HG03460 (cell line): ENCODE measurements around the gene EIF3F.
"Not testable (repeated sequence)": the region's sequence is repeated elsewhere in the genome, so short reads cannot be mapped to it uniquely, and the experiment has no call there.

Experiments used
- ATAC-seq: cut with Tn5 transposase; IDR thresholded peaks from one replicate; pipeline ENCODE4 v1.9.1; 2021; ENCODE audit not compliant: unreplicated experiment

Gene EIF3F

DNA sequence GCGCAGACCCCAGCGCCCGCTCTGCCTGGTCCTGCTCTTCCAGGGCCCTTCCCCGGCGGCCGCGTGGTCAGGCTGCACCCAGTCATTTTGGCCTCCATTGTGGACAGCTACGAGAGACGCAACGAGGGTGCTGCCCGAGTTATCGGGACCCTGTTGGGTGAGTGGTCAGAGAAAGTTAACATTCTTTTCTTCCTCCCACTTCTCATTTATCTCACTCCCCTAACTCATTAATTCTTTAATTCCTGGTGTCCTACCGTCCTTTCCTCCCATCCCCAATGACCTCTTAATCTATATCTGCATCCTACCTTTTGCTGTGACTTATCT, 385 bp downstream of the EIF3F start:
- not testable (repeated sequence) for ATAC-seq

GRCh38 chr11:7994581-7995278, 7.6 kb downstream of the EIF3F start:
- no peak for ATAC-seq

GRCh38 chr11:7999795-8000194, 12.7 kb downstream of the EIF3F start:
- ATAC-seq: no peak

- ATAC-seq: no peak
Observed at GRCh38 chr11:8000390-8000789, 13.3 kb downstream of the EIF3F start.

DNA sequence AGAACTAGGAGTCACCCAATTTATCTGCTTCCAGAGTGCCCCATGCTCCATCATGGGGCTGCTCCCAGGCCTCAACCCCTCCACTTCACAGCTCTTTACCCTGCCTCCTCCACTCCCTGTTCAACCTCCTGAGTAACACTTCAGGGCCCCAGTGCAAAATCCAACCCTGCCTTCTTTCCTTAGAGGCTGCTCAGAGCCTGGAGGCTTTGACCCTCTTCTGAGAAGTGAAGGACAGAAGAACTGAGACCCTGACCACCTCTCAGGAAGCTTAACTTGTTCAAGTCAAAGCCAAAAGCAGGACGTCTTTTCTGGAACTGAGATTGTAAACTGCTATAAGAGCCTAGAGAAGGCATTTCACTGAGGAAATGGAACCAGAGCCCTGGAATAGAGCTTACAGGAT, 15.5 kb downstream of the EIF3F start:
- no peak for ATAC-seq

- no peak for ATAC-seq
Observed at GRCh38 chr11:8003187-8003586, 16.1 kb downstream of the EIF3F start.

DNA sequence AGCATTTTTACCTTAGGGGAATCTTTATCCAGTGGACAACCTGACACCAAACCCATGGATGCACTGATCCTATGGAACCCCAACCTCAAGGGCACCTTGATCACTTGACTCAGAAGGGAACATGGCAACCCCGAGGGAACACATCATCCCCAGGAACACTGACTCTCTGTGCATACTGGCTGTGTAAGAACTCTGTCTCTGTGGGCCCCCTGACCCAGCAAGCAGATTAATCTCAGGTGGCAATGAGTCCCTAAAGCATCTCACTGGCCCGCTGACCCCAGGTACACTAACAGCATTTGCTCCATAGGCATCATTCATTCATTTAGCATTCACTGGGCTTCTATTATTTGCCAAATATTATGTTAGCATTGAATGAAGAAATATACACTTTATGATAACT, 16.9 kb downstream of the EIF3F start:
- no peak for ATAC-seq

- no peak for ATAC-seq
Observed at GRCh38 chr11:8005556-8005955, 18.4 kb downstream of the EIF3F start.

GRCh38 chr11:8006349-8006977, 19.3 kb downstream of the EIF3F start:
- peak; percentile 69 for ATAC-seq

DNA sequence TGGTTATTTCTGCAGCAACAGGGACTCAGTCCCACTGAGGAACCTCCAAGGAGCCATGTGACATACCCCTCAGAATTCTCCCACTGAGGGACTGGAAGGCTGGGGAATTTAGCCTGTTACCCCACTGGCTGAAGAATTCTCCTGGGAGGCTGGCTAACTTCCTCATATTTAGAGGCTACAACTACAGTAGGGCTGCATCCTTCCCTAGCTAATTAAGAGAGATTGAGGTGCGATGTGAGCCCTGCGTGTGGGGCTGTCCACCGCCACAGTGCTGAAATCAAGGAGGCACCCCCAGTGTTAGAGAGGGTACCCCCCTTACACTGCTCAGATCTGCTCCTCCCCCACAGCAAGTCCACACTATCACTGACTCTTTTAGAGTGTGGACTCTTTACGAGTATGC, 21.1 kb downstream of the EIF3F start:
- no peak for ATAC-seq

GRCh38 chr11:8009856-8010255, 22.7 kb downstream of the EIF3F start:
- no peak for ATAC-seq

DNA sequence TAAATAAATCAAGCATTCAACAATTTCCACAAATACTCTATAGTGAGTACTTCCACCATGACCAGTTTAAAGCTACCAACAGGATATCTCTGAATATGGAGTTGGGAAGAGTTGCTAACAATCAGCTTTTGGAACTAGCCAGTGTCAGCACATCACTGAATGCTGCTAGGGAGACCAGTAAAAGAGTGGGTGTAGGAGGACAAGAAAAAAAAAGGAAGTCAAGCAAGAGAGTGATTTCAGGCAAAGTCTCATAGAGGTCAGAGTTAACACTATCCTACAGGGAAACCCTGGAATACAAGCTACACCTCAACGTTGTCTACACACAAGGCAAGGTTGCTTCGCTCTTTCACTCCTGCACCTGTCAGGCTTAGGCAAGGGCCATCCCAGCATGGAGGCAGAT, 24.2 kb downstream of the EIF3F start:
- no peak for ATAC-seq

- no peak for ATAC-seq
Observed at GRCh38 chr11:8011981-8012444, 24.9 kb downstream of the EIF3F start.

DNA sequence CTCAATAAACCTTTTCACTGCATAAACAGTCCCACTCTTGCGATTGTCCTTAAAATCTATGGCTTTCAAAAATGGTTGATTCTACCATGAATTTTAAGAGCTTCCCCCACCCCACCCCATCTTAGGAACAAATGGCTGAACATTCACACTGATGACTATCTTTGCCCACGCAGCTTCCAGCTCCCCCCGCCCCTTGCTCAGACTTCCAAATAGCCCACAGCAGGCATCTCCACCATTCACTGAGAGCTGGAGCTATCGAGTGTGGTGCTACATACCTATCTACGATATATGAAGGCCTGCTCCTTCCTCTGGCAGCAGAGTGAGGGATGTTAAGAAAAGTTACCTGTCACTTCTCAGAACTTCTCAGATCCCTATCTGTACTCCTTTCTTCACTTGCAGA, 26.7 kb downstream of the EIF3F start:
- ATAC-seq: no peak

GRCh38 chr11:8015753-8016239, 28.7 kb downstream of the EIF3F start:
- no peak for ATAC-seq

- ATAC-seq: no peak
Observed at GRCh38 chr11:8016440-8016839, 29.3 kb downstream of the EIF3F start.

GRCh38 chr11:8017071-8017470, 29.9 kb downstream of the EIF3F start:
- ATAC-seq: no peak

GRCh38 chr11:8017894-8018483, 30.9 kb downstream of the EIF3F start:
- ATAC-seq: no peak

- ATAC-seq: no peak
Observed at GRCh38 chr11:8018484-8019313, 31.6 kb downstream of the EIF3F start.

- ATAC-seq: no peak
Observed at GRCh38 chr11:8019314-8020243, 32.4 kb downstream of the EIF3F start.

DNA sequence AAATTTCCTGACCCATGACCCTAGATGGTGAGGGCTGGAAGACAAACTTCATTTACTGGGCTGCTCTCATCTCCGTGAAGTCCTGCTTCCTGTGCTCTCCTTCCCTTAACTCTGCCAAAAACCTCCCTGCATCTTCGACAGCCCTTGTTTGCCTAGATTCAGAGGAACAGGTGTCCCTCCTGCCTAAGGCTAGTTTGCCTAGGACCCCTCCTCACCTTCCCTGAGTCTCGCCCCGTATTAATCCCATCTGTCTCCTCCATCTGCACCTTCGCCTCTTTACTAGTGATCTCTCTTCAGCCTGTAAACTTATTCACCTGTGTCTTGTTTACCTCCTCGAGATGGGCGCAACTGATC, 33.1 kb downstream of the EIF3F start:
- no peak for ATAC-seq
